GM12872 (cell line): Measurements from ENCODE around the gene TNS2.

Experiments used
- CTCF ChIP-seq: IDR thresholded peaks from 3 replicates; pipeline ENCODE4 v1.5.1; 2011; ENCODE audit warnings: low read depth, mild to moderate bottlenecking, low read length, moderate library complexity; ENCODE audit not compliant: insufficient read depth

The TNS2 gene

GRCh38 chr12:53071591-53072551, 22.0 kb downstream of the TNS2 start:
- TF ChIP-seq CTCF, result no peak

DNA sequence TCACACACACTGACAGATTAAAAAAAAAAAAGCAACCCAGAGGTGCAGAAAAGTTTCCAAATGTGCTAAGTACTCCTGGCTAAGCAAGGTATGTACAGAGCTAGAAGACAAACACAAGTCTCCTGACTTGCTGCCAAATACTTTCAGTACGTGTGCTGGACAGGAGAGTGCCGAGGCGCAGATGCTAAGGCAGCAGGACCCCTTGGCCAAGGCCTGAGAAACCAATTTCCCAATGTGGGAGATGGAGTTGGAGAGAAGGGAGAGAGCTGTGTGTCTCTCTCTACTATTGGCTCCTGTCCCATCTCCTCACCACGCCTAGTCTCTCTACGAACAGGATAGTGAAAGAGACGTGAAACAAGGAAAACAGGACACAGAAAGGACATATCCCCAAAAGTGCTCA, 24.0 kb downstream of the TNS2 start:
- no peak for TF ChIP-seq CTCF

DNA sequence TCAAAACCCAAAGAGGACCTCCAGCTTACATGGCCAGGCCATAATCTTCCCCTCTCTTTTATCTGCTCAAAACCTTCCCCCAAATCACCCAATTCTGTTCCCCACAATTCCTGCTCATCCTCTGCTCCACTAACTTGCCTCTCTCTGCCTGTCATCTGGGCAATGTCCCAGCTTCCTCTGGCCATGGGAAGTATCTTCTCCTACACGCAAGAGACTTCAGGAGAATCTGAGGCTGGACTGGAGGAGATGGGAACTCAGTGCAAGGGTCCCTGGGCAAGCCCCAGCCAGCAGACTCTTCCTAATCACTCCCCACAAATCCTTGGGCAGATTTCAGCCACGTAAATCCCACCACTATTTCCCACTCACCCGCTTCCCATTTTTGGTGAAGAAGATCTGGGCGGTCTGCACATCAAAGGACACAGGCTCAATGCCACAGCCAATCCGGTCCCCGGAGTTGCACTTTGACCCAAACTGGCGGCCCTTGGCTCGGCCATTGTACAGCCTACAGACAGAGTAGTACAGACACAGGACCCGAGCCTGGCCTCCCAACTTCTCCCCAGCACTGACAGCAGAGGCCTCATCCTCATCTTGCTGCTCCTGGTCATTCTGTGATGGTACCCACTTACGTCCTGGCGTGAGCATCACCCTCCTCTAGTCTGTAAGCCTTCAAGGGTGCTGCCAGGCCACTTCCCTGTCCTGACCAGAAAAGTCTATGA, 24.6 kb downstream of the TNS2 start:
- TF ChIP-seq CTCF, result no peak

DNA sequence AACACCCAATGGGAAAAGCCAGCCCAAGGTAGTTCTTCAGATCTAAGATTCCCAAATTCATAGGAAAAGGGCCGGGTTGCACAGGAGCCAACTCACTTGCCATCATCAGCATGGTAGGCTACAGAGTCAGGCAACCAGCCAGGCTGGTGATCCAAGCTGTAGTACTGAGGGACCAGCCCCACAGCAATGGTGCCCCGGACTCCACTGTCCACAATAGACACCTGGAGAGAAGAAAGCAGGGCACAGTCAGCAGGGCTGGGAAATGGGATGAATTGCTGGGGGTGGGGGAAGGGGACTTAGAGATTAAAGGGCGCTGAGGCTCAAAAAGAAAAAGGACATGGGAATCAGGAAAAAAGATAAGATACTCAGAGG, 25.1 kb downstream of the TNS2 start:
- TF ChIP-seq CTCF, result no peak

DNA sequence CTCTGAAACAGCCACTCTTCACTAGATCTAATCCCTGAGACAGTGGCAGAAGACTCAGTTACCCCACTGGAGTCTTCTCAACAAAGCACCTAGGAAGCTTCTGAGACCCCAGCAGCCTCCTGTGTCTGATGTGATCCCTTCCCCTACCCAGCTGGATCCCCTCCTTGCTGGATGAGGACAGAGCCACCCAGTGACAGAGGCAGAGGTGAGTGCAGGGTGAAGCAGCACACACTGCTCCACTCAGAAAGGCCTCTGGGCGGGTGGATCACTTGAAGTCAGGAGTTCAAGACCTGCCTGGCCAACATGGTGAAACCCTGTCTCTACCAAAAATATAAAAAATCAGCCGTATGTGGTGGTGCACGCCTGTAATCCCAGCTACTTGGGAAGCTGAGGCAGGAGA, 26.6 kb downstream of the TNS2 start:
- no peak for TF ChIP-seq CTCF

DNA sequence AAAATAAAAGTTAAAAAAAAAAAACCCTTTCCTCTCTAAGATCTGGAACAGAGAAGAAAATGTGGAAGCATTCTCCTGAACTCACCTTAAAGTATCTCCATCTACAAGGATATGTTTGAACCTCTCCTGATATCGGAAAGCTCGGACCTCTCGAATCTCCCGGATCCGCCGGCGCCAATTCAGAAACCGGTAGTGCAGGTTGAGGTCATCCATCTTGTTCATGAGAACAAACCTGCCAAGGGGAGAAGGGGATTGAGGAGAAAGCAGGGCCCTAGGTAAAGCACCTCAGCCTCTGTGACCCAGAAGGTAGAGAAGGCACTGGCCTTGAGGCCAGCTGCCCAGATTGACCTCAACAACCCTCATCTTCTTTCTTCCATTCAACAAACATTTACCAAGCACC, 27.2 kb downstream of the TNS2 start:
- no peak for TF ChIP-seq CTCF

- 0 out of 3 replicates have a peak, but pooled peaks have one; percentile 22 for TF ChIP-seq CTCF
Observed at GRCh38 chr12:53078425-53079225, 28.8 kb downstream of the TNS2 start.
